MCF 10A (cell line): ENCODE measurements around the gene TMEM175. TPM values are rescaled to one million over a fixed set of nuclear protein-coding genes. Genes with fewer than 3 reads are reported as not detected.

Source experiments
- BruUV-seq: library from RNA; stranded (reverse); fragments of 400-500 nt; replicated peaks from 2 replicates; lab custom pipeline; 2021; lab: Mats Ljungman, UMichigan
- CTCF ChIA-PET: fragments of 300-600 bp; sonication (Branson Sonifier 250); formaldehyde crosslinking; extraction: SDS; loops from one replicate; lab custom pipeline; 2021; ENCODE audit warnings: antibody characterized with exemption, inconsistent platforms; lab: Yijun Ruan, JAX
- POLR2A ChIA-PET: fragments of 300-600, 350-650 bp; sonication (Branson Sonifier 250); formaldehyde crosslinking; extraction: SDS; loops from one replicate; lab custom pipeline; 2020; ENCODE audit warnings: antibody characterized with exemption, inconsistent platforms; lab: Yijun Ruan, JAX
- DNase-seq: peaks from one replicate; pipeline ENCODE4 v3.0.0-alpha.2; 2018; ENCODE audit not compliant: unreplicated experiment
- H3K27ac Mint-ChIP-seq: one replicate; pipeline ENCODE4 v1.8.0; 2022; ENCODE audit warnings: mild to moderate bottlenecking, low read depth, mixed read lengths; ENCODE audit not compliant: unreplicated experiment
- H3K27me3 Mint-ChIP-seq: one replicate; pipeline ENCODE4 v1.8.0; 2022; ENCODE audit warnings: mixed read lengths; ENCODE audit not compliant: insufficient read depth, unreplicated experiment
- H3K36me3 Mint-ChIP-seq: one replicate; pipeline ENCODE4 v1.8.0; 2022; ENCODE audit warnings: mild to moderate bottlenecking, moderate library complexity, mixed read lengths; ENCODE audit not compliant: insufficient read depth, unreplicated experiment
- H3K4me1 Mint-ChIP-seq: one replicate; pipeline ENCODE4 v1.8.0; 2022; ENCODE audit warnings: mixed read lengths; ENCODE audit not compliant: insufficient read depth, unreplicated experiment
- H3K4me3 Mint-ChIP-seq: one replicate; pipeline ENCODE4 v1.8.0; 2022; ENCODE audit warnings: mild to moderate bottlenecking, moderate library complexity, mixed read lengths; ENCODE audit not compliant: unreplicated experiment
- H3K9me3 Mint-ChIP-seq: one replicate; pipeline ENCODE4 v1.8.0; 2022; ENCODE audit warnings: mixed read lengths; ENCODE audit not compliant: unreplicated experiment
- intact Hi-C: fragments of 100-400 bp; cut with micrococcal nuclease; formaldehyde crosslinking; loops from 2 replicates; pipeline ENCODE4 v1.14.1; 2022
- total RNA-seq: library from RNA; stranded (reverse); gene quantifications from 2 replicates; pipeline ENCODE4 v1.2.3, GENCODE V29; 2022
- TF ChIP-seq, protein P1 (sequence below): fragments of 200-600 bp; IDR thresholded peaks from one replicate; pipeline ENCODE4 v1.8.0; 2022; ENCODE audit warnings: antibody characterized with exemption, mild to moderate bottlenecking; ENCODE audit not compliant: unreplicated experiment

Gene TMEM175
- total RNA-seq, 1 experiment from 2014 or later = 28.9 TPM

DNA sequence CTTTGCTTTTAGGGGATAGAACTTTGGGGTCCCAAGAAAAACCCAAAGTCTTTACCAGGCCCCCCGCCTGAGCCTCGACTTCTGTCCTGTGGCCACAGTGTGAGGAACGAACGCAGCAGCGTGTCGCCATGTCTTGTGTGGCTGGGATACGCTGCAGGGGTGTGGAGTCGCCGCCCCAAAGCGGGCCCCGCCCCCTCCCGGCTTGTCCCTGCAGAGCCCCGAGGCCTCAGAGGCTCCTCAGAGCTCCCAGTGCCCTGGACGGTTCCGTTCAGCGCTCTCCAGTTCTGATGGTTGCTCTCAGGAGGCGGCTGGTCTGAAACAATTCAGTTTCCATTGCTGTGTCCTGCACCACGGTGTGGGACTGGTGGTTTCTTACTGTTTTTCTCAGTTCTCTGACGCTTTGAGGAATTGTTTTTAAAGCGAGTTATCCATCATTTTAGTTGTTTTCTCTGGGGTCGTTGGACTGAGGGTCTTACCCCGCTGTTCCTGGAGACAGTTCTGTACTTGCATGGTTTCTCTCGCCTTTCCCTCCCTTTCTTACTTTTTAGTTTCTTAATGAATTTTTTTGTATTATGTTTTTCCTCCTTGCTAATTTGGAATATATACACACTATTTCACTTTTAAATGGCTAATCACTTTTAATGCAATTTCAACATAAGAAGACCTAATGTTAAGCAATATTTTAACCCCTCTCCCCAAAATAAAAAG, 53.0 kb downstream of the TMEM175 start:
- no peaks in the 10 kb centered on the region for H3K9me3 Mint-ChIP-seq
- peak overlapping the region; percentile 14 for H3K4me3 Mint-ChIP-seq
- no peak overlapping the region for H3K27ac Mint-ChIP-seq
- no peaks in the 10 kb centered on the region for H3K36me3 Mint-ChIP-seq
- TF ChIP-seq, protein P1, sequence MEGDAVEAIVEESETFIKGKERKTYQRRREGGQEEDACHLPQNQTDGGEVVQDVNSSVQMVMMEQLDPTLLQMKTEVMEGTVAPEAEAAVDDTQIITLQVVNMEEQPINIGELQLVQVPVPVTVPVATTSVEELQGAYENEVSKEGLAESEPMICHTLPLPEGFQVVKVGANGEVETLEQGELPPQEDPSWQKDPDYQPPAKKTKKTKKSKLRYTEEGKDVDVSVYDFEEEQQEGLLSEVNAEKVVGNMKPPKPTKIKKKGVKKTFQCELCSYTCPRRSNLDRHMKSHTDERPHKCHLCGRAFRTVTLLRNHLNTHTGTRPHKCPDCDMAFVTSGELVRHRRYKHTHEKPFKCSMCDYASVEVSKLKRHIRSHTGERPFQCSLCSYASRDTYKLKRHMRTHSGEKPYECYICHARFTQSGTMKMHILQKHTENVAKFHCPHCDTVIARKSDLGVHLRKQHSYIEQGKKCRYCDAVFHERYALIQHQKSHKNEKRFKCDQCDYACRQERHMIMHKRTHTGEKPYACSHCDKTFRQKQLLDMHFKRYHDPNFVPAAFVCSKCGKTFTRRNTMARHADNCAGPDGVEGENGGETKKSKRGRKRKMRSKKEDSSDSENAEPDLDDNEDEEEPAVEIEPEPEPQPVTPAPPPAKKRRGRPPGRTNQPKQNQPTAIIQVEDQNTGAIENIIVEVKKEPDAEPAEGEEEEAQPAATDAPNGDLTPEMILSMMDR = no peak
- DNase-seq = peak; percentile 38
- H3K4me1 Mint-ChIP-seq = no peaks in the 10 kb centered on the region
- intact Hi-C loops = no loop called here
- ChIA-PET POLR2A (interaction anchor here (1.0 kb wide), 1 partner anchor 25 kb away, joined by 4 read pairs; no protein-coding TSS in a partner anchor), CTCF (no interaction called here)
- no peaks in the 10 kb centered on the region for H3K27me3 Mint-ChIP-seq
- no TSS peak for BruUV-seq

DNA sequence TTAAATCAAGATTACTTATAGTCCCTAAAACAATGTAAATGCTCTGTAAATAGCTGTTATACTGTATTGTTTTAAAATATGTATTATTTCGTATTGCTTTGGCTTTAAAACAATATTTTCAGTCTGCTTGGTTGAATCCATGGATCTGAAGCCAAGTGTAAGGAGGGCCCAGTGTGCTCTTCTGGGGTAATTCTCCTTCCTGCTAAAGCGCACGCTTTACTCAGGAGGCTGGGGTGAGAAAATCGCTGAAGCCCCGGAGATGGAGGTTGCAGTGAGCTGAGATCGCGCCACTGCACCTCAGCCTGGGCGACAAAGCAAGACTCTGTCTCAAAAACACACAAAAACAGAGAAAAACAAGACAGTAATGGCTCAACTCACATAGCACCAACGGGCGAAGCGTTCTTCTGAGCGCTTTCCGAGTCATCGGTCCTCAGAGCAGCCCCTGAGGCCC, 54.2 kb downstream of the TMEM175 start:
- ChIA-PET CTCF (interaction anchor here (1.2 to 1.4 kb wide), 2 partner anchors 56 to 244 kb away, joined by 3 to 5 read pairs; no protein-coding TSS in a partner anchor), POLR2A (interaction anchor here (1.0 to 3.0 kb wide), 5 partner anchors 8 to 376 kb away, joined by 3 to 14 read pairs (median 6); partner anchors contain the start of genes GAK and TMEM175)
- TF ChIP-seq, protein P1 = no peak
- Mint-ChIP-seq H3K27me3 (no peaks in the 10 kb centered on the region), H3K27ac (no peak overlapping the region), H3K4me3 (peak overlapping the region; percentile 84), H3K9me3 (no peaks in the 10 kb centered on the region), H3K4me1 (no peaks in the 10 kb centered on the region), H3K36me3 (no peaks in the 10 kb centered on the region)
- no TSS peak for BruUV-seq
- intact Hi-C loops = loop anchor here (2.0 kb wide), 1 partner anchor 244 kb away; no protein-coding TSS in a partner anchor
- DNase-seq = no peak

DNA sequence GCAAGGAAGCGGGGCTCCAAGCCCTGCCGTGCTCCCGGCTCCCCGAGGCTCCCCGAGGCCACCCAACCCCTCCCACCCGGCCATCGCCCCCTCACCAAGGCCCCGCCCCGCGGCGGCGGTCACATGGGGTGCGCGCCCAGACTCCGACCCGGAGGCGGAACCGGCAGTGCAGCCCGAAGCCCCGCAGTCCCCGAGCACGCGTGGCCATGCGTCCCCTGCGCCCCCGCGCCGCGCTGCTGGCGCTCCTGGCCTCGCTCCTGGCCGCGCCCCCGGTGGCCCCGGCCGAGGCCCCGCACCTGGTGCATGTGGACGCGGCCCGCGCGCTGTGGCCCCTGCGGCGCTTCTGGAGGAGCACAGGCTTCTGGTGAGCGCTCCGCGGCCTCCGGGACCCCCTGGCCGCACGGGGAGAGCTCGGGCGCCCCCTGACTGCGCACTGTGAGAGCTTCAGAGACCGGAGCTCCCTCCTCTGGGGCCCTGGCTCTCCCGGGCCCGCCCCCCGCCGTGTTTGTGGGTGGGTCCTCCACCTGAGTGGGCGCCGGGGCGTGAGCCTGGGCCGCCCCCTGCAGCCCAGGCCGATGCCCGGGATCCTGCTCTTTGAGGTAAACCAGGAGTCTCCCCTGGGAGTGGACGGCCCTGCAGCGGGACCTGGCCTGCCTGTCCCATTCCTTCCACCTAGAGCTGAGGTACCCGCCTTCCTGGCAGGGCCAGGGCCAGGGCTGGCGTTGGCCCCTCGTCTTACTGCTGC, 54.8 kb downstream of the TMEM175 start, which contains the start of gene IDUA:
Gene IDUA, plus strand, starts transcription at position 166 of the 745 bp plus-strand sequence. Its CDS starts 41 bp downstream, at position 207.
- intact Hi-C loops = loop anchor here (2.0 kb wide), 1 partner anchor 244 kb away; no protein-coding TSS in a partner anchor
- BruUV-seq = no TSS peak
- peak; percentile 71 for DNase-seq

More for the DNA sequence above, 54.8 kb downstream of the TMEM175 start, which contains the start of gene IDUA:
- CTCF ChIA-PET = interaction anchor here (0.5 to 1.7 kb wide), 8 partner anchors 10 to 245 kb away, joined by 3 to 5 read pairs (median 3); no protein-coding TSS in a partner anchor
- TF ChIP-seq, protein P1 = peak; percentile 40
- H3K27me3 Mint-ChIP-seq = no peaks in the 10 kb centered on the region
- peak within 1 kb of the TSS; percentile 84 for H3K4me3 Mint-ChIP-seq
- no peaks in the 10 kb centered on the region for H3K9me3 Mint-ChIP-seq
- no peaks in the 10 kb centered on the region for H3K4me1 Mint-ChIP-seq
- no peak within 1 kb of the TSS for H3K27ac Mint-ChIP-seq
- POLR2A ChIA-PET = interaction anchor here (0.6 to 3.0 kb wide), 13 partner anchors 8 to 912 kb away, joined by 3 to 14 read pairs (median 3); partner anchors contain the start of genes DGKQ, FGFRL1, GAK and TMEM175
- no peaks in the 10 kb centered on the region for H3K36me3 Mint-ChIP-seq
